Right lobe of liver (tissue), 6 donors: ENCODE data around the gene CWC15. TPM values are rescaled to one million over a fixed set of nuclear protein-coding genes. Genes with fewer than 3 reads are reported as not detected.
"Not testable (repeated sequence)": the region's sequence is repeated elsewhere in the genome, so short reads cannot be mapped to it uniquely, and the experiment has no call there.

Experiments used
- ATAC-seq, 4 donors: fragments of 200-7000 bp; cut with Tn5 transposase; one replicate each; pipeline ENCODE4 v1.9.1; 2020; ENCODE audit warnings: mild to moderate bottlenecking in 4 of 4, moderate library complexity in 4 of 4
- DNase-seq, 3 donors: peaks; one replicate each; pipeline ENCODE4 v3.0.0-alpha.2; 2020
- H3K27ac ChIP-seq, 3 donors: fragments of 200-600 bp; one replicate each; pipeline ENCODE4 v1.8.0; 2022
- H3K27me3 ChIP-seq, 2 donors: fragments of 200-600 bp; one replicate each; pipeline ENCODE4 v1.8.0; 2022
- H3K36me3 ChIP-seq, 4 donors: fragments of 200-600 bp; sonication (generic) in 1 of 4; one replicate each; pipeline versions ENCODE4 v1.5.1 to v1.8.0; 2017 to 2022; ENCODE audit warnings: control low read depth in 1 of 4
- H3K4me1 ChIP-seq, 4 donors: fragments of 200-600 bp; sonication (generic) in 1 of 4; one replicate each; pipeline versions ENCODE4 v1.5.1 to v1.8.0; 2017 to 2022; ENCODE audit warnings: control low read depth in 1 of 4
- H3K4me3 ChIP-seq, 3 donors: fragments of 200-600 bp; one replicate each; pipeline ENCODE4 v1.8.0; 2022
- H3K9me3 ChIP-seq, 4 donors: fragments of 200-600 bp; sonication (generic) in 1 of 4; one replicate each; pipeline versions ENCODE4 v1.5.1 to v1.8.0; 2017 to 2022; ENCODE audit warnings: control low read depth in 1 of 4
- CTCF ChIP-seq, 4 donors: fragments of 200-600 bp in 3 of 4; fragments of 450-650 bp in 1 of 4; IDR thresholded peaks; one replicate each; pipeline versions ENCODE4 v1.5.1 to v1.8.0; 2016 to 2022; ENCODE audit warnings: antibody characterized with exemption in 4 of 4, mild to moderate bottlenecking in 2 of 4
- POLR2A ChIP-seq: fragments of 450-650 bp; IDR thresholded peaks from one replicate; pipeline ENCODE4 v1.6.1; 2017; ENCODE audit warnings: antibody characterized with exemption, mild to moderate bottlenecking
- WGBS: methylation state at CpG from one replicate; pipeline ENCODE4 v1.1.6; 2018; ENCODE audit warnings: low coverage, low lambda C conversion rate; ENCODE audit not compliant: insufficient coverage; ENCODE audit errors: missing lambda C conversion rate; 5-methylcytosine and 5-hydroxymethylcytosine counted together
- intact Hi-C, 2 donors: fragments of 100-400 bp; cut with DNase I; formaldehyde crosslinking; loops; one replicate each; pipeline versions ENCODE4 v1.11.2 to v1.14.1; 2022
- long read RNA-seq: library from polyadenylated mRNA; unstranded; transcript quantifications from one replicate; pipeline ENCODE4 v2.0.0, GENCODE V29; 2019
- total RNA-seq, 6 experiments: library from RNA; depleted of rRNA in 2 of 6; stranded (reverse); fragments of >200 nt in 2 of 6; fragmentation: NEBNext Ultra II Directional in 3 of 6; extraction: Animal tissue kit (Norgen Biotek cat#: 25700) in 3 of 6; gene quantifications; one replicate each; pipeline versions ENCODE4 v1.1.0 to v1.2.4, GENCODE V29; 2016 to 2023
- donor health status: DM: no; HTN: yes; CAD: no.
- donor health status: DM: no; HTN: no; CAD: no.
- donor health status: DM: no; HTN: no; CAD: no.
- donor health status: DM: no; HTN: yes; CAD: no.
- donor health status: DM: no; HTN: yes; CAD: no.

The CWC15 gene
- 10 to 100 TPM; 23.5 to 31.0 (median 26.7) TPM for total RNA-seq
- long read RNA-seq, transcript CWC15-201 (7 exons, 1,576 nt): major isoform, 5 of 13 reads
- long read RNA-seq, partial matches to known transcripts: 6 of 13 reads
- long read RNA-seq, other reads (novel, unspliced or antisense): 0 of 13 reads

GRCh38 chr11:94973099-94973968 lies at the start of gene CWC15, which contains the start of gene KDM4D:
TSS of gene CWC15 (minus strand) at chr11:94973556. CDS start at chr11:94972185, 1,371 bp downstream.
TSS of gene KDM4D (plus strand) at chr11:94973709. CDS start at chr11:94997373, 23,664 bp downstream.
- no peaks in the 10 kb centered on the region for H3K27me3 ChIP-seq
- intact Hi-C loops: no loop called here
- no peaks in the 10 kb centered on the region for H3K9me3 ChIP-seq
- TF ChIP-seq CTCF (IDR thresholded peaks at IDR 0.05) (no peak), POLR2A (peak; percentile 20)
- DNase-seq (peak; percentile 94 to 96 (median 95)), ATAC-seq (peak; percentile 100)
- peak within 1 kb of the TSS; percentile 30 to 69 (median 60) for H3K27ac ChIP-seq
- peak within 1 kb of the TSS; percentile 71 to 90 (median 76) for H3K4me3 ChIP-seq
- WGBS: under 1% methylated on average over 54 of the region's 66 CpGs
- peaks cover 0 to 10% (median 6%) of the 10 kb centered on the region in 4 donors for H3K4me1 ChIP-seq
- H3K36me3 ChIP-seq: peaks cover 5 to 37% (median 22%) of the 10 kb centered on the region in 4 donors

- ATAC-seq, DNase-seq, H3K9me3 ChIP-seq, intact Hi-C loops, H3K36me3 ChIP-seq, H3K4me1 ChIP-seq, H3K4me3 ChIP-seq, H3K27me3 ChIP-seq, H3K27ac ChIP-seq: not testable (repeated sequence)
- WGBS: 63% methylated on average over 5 of the region's 5 CpGs
These were observed 48.1 kb upstream of the CWC15 start for GRCh38 chr11:95021468-95021867.

- Histone ChIP-seq H3K27ac (no peak overlapping the region), H3K27me3 (no peaks in the 10 kb centered on the region), H3K4me3 (no peak overlapping the region), H3K9me3 (no peaks in the 10 kb centered on the region), H3K36me3 (no peaks in the 10 kb centered on the region), H3K4me1 (no peaks in the 10 kb centered on the region)
- TF ChIP-seq POLR2A (no peak), CTCF (IDR thresholded peaks at IDR 0.05) (no peak)
- ATAC-seq: no peak
- WGBS: 64% methylated on average over 2 of the region's 2 CpGs
- no peak for DNase-seq
- intact Hi-C loops: no loop called here
These were observed 42.8 kb upstream of the CWC15 start for GRCh38 chr11:95016139-95016538.

- no peak for TF ChIP-seq POLR2A
- TF ChIP-seq CTCF (IDR thresholded peaks at IDR 0.05): no peak
- Histone ChIP-seq H3K36me3 (no peaks in the 10 kb centered on the region), H3K9me3 (no peaks in the 10 kb centered on the region), H3K4me3 (no peak overlapping the region), H3K27me3 (no peaks in the 10 kb centered on the region), H3K4me1 (no peaks in the 10 kb centered on the region), H3K27ac (no peak overlapping the region)
- 70% methylated on average over 4 of the region's 12 CpGs for WGBS
- ATAC-seq (no peak), DNase-seq (no peak)
- intact Hi-C loops: no loop called here
These were observed 40.9 kb upstream of the CWC15 start for GRCh38 chr11:95014184-95014821.

GRCh38 chr11:95011376-95011775 lies 38.0 kb upstream of the CWC15 start:
- DNase-seq (no peak), ATAC-seq (no peak)
- Histone ChIP-seq H3K4me3 (no peak overlapping the region), H3K9me3 (no peaks in the 10 kb centered on the region), H3K27ac (no peak overlapping the region), H3K4me1 (no peaks in the 10 kb centered on the region), H3K36me3 (no peaks in the 10 kb centered on the region), H3K27me3 (no peaks in the 10 kb centered on the region)
- intact Hi-C loops: no loop called here
- TF ChIP-seq CTCF (IDR thresholded peaks at IDR 0.05) (no peak), POLR2A (no peak)
